PFSK-1 (cell line): Measurements from ENCODE around the gene LENG8.

ENCODE experiments used
- POLR2AphosphoS5 ChIP-seq: IDR thresholded peaks from 2 replicates; pipeline ENCODE4 v1.6.1; 2012; ENCODE audit warnings: low read depth, mild to moderate bottlenecking, control low read depth, low read length, moderate library complexity
- TAF1 ChIP-seq: IDR thresholded peaks from 2 replicates; pipeline ENCODE4 v1.6.1; 2012; ENCODE audit warnings: low read length, control low read depth, borderline replicate concordance; ENCODE audit not compliant: insufficient read depth
- TF ChIP-seq, protein P1 (sequence below), 2 experiments: IDR thresholded peaks; 2 replicates each; pipeline versions ENCODE4 v1.6.1 to v1.8.0; 2011 to 2012; ENCODE audit warnings: low read depth in 2 of 2, low read length in 2 of 2, control low read depth in 1 of 2, inconsistent platforms in 1 of 2, mild to moderate bottlenecking in 1 of 2, moderate library complexity in 1 of 2; ENCODE audit not compliant: insufficient read depth in 1 of 2

DNA sequence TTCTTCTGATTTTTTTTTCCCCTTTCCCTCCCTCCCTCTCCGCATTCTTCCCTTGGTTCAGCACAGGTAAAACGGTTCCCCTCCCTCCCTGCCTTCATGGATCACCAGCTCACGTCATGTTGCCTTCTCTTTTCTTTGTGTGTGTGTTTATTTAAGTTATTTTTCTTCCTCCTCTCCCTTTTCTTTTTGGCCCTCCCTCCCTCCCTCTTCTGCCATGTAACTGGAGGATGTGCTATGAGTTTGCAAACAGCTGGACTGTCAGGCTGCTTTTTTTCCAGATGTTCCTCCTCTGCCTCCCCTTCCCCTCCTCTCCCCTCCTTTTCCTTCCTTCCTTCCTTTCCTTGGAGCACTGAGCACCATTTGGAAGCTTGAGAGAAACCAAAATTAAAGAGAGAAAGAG, 12.6 kb downstream of the LENG8 start:
- TF ChIP-seq, protein P1, sequence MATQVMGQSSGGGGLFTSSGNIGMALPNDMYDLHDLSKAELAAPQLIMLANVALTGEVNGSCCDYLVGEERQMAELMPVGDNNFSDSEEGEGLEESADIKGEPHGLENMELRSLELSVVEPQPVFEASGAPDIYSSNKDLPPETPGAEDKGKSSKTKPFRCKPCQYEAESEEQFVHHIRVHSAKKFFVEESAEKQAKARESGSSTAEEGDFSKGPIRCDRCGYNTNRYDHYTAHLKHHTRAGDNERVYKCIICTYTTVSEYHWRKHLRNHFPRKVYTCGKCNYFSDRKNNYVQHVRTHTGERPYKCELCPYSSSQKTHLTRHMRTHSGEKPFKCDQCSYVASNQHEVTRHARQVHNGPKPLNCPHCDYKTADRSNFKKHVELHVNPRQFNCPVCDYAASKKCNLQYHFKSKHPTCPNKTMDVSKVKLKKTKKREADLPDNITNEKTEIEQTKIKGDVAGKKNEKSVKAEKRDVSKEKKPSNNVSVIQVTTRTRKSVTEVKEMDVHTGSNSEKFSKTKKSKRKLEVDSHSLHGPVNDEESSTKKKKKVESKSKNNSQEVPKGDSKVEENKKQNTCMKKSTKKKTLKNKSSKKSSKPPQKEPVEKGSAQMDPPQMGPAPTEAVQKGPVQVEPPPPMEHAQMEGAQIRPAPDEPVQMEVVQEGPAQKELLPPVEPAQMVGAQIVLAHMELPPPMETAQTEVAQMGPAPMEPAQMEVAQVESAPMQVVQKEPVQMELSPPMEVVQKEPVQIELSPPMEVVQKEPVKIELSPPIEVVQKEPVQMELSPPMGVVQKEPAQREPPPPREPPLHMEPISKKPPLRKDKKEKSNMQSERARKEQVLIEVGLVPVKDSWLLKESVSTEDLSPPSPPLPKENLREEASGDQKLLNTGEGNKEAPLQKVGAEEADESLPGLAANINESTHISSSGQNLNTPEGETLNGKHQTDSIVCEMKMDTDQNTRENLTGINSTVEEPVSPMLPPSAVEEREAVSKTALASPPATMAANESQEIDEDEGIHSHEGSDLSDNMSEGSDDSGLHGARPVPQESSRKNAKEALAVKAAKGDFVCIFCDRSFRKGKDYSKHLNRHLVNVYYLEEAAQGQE (IDR thresholded peaks at IDR 0.05; ENCODE audit: insufficient read depth in 1 of 2, low read depth in 2 of 2, low read length in 2 of 2), result no peak
- no peak for TF ChIP-seq POLR2AphosphoS5
- TF ChIP-seq TAF1, result no peak
